SIG-M5 treated with dmso at 0.1 percent for 504 hours (cell line): ENCODE measurements around the gene ARHGEF28.

ENCODE experiments used
- DNase-seq: peaks from one replicate; lab custom pipeline; 2025; ENCODE audit not compliant: unreplicated experiment; lab: John Stamatoyannopoulos, UW

ARHGEF28 gene

DNA sequence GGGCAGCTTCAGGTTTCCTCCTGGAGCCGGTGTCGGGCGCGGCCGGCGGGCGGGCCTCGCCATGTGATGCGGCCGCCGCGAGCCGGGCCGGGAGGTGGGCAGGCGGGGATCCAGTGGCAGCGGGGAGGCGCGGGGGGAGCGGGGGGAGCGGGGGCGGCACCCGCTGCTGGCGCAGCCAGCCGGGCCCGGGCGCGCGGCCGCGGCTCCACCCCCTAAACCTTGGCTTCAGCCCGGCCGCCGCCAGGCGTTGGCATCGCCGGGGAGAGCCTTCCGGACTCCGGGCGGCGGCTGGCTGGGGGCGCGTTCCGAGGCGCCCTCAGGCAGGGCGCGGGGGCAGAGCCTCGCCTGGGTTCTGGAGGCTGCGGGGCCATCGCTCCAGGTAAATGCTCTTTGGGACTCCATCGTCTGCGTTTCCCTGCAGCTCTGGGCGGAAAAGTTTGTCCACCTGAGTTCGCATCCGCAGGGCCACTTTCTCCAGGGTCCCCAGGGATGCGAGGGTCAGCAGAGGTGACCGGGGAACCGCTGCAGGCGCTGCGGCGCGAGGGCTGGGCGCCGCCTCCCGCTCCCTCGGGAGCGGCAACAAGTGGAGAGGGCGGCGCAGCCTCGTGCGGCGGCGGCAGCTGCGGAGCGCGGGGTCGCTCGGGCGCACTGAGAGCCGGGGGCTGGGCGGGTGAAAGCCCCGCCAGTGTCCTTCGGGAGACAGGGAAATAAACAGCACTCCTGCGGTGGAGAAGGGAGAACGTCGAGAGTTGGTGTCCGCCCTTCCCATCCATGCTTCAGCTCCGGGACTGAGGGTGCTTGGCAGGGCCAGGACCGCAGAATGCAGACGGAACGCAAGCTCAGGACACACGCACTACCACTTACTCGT, at the start of gene ARHGEF28:
Gene ARHGEF28, plus strand, starts transcription at position 253 of the 868 bp plus-strand sequence. CDS start 58,656 bp downstream, outside the sequence.
- DNase-seq: peak; percentile 34

DNA sequence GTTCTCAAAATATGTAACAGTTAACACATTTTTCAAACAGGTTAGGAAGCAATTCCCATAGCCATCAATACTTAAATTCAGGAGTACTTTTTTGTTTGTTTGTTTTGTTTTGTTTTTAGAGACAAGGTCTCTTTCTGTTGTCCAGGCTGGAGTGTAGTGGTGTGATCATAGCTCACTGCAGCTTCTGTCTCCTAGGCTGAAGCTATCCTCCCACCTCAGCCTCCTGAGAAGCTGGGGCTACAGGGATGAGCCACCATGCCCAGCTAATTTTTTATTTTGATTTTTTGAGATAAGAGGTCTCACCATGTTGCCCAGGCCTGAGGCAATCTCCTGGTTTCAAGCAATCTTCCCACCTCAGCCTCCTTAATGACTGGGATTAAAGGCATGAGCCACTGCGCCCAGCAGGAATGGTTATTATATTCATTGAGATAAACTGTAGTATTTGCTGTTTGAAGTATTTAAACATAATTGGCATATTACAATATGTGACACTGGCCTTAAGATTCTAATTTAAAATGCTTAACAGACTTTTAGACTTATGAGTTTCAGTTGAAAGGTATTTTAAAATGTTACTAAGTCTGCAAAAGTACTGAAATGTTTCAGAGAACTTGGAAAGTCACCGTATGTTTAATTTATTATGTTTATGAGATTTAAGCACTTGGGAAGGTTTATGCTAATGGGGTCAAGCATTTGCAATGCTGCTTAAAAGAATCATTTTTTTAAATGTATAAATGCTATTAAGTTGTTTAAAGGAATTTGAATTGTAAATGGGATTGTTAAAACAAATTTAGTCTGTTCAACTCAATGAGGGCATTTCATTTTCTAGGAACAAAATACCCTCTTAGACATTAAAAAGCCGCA, 43.5 kb upstream of the ARHGEF28 start:
- DNase-seq: no peak

DNA sequence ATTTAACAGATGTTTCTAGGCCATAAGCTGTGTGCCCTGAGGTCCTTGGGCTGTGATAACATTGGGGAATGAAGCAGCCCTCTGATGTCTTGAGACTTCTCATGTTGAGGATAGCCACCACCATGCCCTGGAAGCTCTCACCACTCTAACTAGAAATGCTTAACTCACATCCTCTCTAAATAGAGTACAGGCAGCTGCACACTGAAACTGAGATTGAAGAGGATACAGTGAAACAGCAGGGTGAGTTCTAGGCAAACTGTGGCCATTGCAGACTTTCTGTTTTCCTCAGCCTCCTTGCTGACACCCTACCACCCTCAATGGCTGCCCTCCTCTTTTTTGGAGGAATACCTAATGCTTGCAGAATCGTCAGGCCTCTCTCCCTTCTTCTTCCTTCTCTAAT, 38.1 kb upstream of the ARHGEF28 start:
- no peak for DNase-seq

DNA sequence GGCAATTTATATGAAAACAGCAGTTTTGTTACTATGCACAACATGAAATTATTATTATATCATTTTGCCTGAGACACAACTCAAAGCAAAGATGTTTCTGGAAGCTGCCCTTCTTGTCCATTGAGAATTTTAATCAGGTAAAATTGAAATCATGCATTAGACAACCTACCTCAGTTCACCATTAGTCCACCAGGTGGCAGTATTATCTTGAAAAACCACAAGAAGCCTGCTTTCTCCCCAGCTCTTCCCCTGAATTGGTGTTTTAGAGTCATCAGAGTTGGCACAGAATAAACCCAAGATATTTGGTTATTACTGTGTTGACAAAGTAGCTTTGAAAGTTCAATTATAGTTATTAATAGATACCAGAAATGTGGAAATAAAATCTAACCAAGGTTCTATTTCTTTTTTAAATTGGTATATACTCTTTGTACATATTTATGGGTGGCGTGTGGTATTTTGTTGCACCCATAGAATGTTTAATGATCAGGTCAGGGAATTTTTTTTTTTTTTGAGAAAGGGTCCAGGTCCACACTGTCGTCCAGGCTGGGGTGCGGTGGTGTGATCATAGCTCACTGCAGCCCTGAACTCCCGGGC, 34.8 kb upstream of the ARHGEF28 start:
- DNase-seq: peak; percentile 65

DNA sequence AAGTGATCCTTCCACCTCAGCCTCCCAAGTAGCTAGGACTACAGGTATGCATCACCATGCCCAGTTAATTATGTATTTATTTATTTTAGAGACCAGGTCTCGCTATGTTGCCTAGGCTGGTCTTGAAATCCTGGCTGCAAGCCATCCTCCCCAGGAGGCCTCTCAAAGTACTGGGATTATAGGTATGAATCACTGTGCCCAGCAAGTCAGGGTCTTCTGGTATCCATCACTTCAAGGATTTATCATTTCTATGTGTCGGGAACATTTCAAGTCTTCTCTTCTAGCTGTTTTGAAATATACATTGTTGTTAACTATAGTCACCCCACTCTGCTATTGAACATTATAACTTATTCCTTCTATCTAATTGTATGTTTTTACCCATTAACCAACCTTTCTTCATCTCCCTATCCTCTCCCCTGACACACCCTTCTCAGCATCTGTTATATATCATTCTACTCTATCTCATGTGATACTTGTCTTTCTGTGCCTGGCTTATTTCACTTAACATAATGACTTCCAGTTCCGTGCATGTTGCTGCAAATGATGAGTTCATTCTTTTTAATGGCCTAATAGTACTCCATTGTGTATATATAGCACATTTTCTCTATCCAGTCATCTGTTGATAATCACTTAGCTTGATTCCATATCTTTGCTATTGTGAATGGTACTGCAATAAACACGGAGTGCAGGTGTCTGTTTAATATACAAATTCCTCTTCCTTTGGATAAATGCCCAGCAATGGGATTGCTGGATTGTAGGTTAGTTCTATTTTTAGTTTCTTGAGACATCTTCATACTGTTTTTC, 34.1 kb upstream of the ARHGEF28 start:
- DNase-seq: no peak

GRCh38 chr5:73592551-73592950, 33.4 kb upstream of the ARHGEF28 start:
- DNase-seq: no peak

DNA sequence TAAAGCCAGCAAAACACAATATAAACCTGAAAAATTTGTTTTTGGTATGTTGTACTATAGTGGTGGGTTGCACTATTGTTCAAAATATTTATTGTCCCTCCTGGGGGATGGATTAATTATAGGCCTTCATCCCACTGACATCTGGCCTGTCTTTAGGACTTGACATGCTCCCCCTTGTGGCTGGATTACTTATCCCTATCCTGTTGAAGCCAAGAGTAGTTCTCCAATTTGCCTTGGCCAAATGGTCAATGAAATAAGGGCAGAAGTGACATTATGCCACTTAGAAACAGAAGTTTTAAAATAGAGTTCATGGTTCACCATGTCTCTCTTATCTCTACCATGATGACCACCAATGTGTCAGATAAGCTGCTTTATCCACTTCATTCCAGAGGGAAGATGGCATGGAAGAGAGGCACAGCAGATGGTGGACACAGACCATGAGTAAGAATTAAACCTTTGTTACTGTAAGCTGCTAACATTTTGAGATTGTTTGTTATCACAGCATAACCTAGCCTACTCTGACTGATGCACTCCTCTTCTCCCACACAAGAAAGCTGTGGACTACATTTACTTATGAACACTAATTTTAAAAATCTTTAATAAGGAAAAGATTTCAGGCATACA, 29.2 kb upstream of the ARHGEF28 start:
- peak; percentile 38 for DNase-seq

- DNase-seq: no peak
These were observed 26.6 kb upstream of the ARHGEF28 start for GRCh38 chr5:73599380-73599779.

- DNase-seq: no peak
These were observed 22.0 kb upstream of the ARHGEF28 start for GRCh38 chr5:73603998-73604397.

- DNase-seq: peak; percentile 15
These were observed 20.5 kb upstream of the ARHGEF28 start for GRCh38 chr5:73605223-73606087.

DNA sequence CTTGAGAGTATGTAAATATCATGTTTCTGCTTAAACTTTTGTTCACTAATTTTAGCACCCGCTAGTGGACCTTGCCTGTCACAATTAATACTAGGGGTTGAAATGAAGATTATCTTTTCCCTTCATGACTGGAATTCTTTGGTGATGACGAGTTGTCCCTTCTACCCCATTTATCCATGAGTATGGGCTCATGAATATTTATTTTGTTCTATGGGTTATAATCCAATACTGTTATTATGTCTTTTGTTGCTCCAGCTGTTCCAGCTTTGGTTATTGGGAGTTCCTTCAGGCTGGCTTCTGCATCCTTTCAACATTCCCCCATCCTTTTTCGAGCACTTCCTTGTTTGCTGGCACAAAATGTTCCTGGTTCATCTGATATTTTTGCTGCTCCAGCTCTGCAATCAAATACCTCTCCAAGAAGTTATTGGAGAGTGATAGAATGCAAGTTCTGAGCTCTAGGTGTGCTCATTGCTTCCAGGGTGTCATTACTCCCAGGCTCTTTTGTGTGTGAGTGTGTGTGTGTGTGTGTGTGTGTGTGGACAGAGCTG, 19.7 kb upstream of the ARHGEF28 start:
- DNase-seq: no peak

DNA sequence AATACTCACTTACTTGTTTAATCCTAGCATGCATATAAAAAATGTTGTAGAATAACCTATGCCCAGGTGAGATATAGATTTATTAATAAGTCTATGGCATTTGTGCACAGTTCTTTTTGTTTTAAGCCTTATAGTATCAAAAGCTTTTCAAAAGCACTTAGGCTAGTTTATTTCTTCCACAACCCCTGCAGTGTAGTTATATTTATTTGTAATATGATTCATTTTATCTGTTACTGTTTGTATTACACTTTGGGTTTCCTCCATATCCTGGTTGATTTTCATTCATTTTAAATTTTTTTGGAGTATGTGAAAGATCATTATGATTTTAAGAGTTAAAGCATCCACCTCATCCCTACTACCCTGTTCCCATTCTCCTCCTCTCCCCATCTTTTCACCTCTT, 18.8 kb upstream of the ARHGEF28 start:
- DNase-seq: no peak

DNA sequence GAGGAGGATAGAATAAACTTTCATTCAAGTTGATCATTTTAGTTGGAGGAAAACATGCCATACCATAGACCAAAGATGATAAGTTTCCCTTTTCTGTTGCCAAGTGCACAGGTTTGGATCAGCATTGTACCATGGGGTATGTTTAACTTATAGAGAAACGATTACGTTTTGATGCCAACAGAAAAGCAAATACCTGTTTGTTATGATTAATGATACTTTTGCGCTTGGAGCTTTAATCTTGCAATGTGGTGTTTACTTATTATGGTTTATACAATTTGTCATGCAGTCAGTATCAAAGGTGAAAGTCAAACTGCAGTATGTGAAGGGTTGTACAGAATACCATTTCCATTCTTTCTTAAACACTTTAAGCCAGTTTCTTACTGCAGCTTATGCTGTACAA, 13.2 kb upstream of the ARHGEF28 start:
- no peak for DNase-seq

DNA sequence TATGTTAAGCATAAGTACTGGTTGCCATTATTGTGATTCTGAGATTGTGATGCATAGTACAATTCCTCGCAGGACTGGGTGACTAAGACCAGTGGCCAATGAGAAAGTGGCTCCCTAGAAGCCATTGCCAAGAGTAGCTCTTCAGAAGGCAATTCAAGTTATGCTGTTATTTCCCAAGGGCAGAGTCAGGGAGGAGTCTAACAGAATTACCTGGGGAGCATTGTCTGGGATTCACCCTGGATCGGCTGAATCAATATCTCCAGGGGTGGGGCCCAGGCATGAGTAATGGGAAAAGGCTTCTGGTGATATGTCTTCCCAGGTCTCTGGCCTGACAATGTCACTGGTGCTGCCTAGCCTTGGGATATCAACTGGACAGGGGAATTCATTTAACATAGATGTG, 10.9 kb upstream of the ARHGEF28 start:
- no peak for DNase-seq

DNA sequence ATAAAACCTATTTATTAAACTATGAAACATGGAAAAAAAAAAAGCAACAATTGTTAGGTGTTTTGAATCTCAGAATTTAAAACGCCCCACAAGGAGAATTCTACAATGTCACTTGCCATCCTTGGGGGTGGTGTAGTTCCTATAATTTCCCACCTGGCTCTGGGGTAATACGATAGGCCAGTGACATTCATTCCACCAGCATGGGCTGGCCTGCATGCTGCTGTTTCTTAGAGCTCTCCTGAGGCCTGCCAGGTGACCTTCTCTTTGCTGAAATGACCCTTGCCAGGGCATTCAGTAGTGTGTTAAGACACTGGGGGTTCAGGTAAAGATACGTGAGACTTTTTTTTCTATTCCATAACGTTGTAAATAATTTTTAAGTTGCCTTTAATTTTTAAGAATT, 10.0 kb upstream of the ARHGEF28 start:
- no peak for DNase-seq

DNA sequence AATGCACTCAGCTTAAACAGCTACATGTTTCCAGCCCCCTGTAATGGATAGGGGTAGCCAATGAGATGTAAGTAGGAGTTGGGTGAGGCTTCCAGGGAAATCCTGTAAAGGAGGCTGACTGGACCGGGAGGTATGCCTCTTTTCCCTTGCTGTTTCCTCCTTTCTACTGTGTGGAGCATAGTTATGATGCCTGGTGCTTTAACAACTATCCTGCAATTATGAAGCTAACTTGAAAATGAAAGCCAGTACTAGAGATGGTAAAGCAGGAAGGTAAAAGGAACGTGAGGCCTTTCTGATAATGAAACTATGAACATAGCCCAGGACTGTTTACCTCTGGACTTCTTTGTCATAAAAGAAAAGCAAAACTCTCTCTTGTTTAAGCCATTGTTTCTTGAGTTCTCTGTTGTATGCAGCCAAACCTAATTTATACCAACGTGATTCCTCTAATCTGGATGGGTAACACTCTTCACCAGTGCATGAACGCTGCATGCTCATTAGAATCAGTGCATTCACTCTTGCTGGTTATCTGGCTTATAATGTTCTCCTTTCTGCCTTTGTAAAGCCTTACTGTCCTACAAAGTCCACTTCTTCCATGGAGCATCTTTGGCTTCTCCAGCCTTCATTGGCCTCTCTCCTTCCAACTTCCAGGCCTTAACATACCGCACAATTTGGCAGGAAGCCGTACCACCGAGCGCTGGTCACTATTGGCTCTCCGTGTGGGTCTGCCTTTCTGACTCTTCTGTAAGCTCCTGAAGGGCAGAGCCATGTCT, 8.3 kb upstream of the ARHGEF28 start:
- no peak for DNase-seq

GRCh38 chr5:73619606-73620333, 6.2 kb upstream of the ARHGEF28 start:
- no peak for DNase-seq

- no peak for DNase-seq
These were observed 5.7 kb upstream of the ARHGEF28 start for GRCh38 chr5:73620334-73620687.
